Lung (tissue), 12 donors: Measurements from ENCODE around the gene CYB5D1. TPM values are rescaled to one million over a fixed set of nuclear protein-coding genes. Genes with fewer than 3 reads are reported as not detected.

Experiments used
- ATAC-seq: fragments of 200-7000 bp; cut with Tn5 transposase; one replicate; pipeline ENCODE4 v1.9.1; 2020; ENCODE audit warnings: moderate number of reproducible peaks; ENCODE audit not compliant: insufficient read depth, low FRiP score
- DNase-seq, 3 donors: peaks; one replicate each; pipeline ENCODE4 v3.0.0-alpha.2; 2013 to 2017
- H3K27ac ChIP-seq, 2 donors: one replicate each; pipeline ENCODE4 v1.5.1; 2013; ENCODE audit warnings: mild to moderate bottlenecking in 2 of 2, moderate library complexity in 2 of 2, control low read depth in 1 of 2, inconsistent platforms in 1 of 2, low read depth in 1 of 2, low read length in 1 of 2
- H3K27me3 ChIP-seq, 3 donors: one replicate each; pipeline ENCODE4 v1.5.1; 2013; ENCODE audit warnings: low read length in 2 of 3; ENCODE audit not compliant: control insufficient read depth in 3 of 3, insufficient read depth in 3 of 3
- H3K36me3 ChIP-seq, 4 donors: one replicate each; pipeline ENCODE4 v1.5.1; 2013; ENCODE audit warnings: low read length in 4 of 4, mild to moderate bottlenecking in 1 of 4, moderate library complexity in 1 of 4; ENCODE audit not compliant: control insufficient read depth in 4 of 4, insufficient read depth in 4 of 4
- H3K4me1 ChIP-seq, 5 donors: one replicate each; pipeline ENCODE4 v1.5.1; 2013; ENCODE audit warnings: low read length in 5 of 5, mild to moderate bottlenecking in 2 of 5, moderate library complexity in 1 of 5; ENCODE audit not compliant: control insufficient read depth in 5 of 5, insufficient read depth in 5 of 5
- H3K4me3 ChIP-seq: one replicate; pipeline ENCODE4 v1.5.1; 2013; ENCODE audit warnings: mild to moderate bottlenecking, control low read depth, moderate library complexity
- H3K9ac ChIP-seq, 2 donors: one replicate each; pipeline ENCODE4 v1.5.1; 2013; ENCODE audit warnings: low read length in 2 of 2, control low read depth in 1 of 2; ENCODE audit not compliant: insufficient read depth in 1 of 2
- H3K9me3 ChIP-seq, 4 donors: one replicate each; pipeline ENCODE4 v1.5.1; 2013; ENCODE audit warnings: low read length in 3 of 4, mild to moderate bottlenecking in 1 of 4, moderate library complexity in 1 of 4; ENCODE audit not compliant: control insufficient read depth in 4 of 4, insufficient read depth in 3 of 4
- CTCF ChIP-seq: IDR thresholded peaks from 2 replicates; pipeline ENCODE4 v1.5.1; 2012; ENCODE audit warnings: mild to moderate bottlenecking; ENCODE audit errors: control extremely low read depth, extremely low read depth
- WGBS, 2 donors: extraction: QIAGEN DNeasy Blood & Tissue Kit; methylation state at CpG; one replicate each; pipeline ENCODE4 v1.1.7; 2013; 5-methylcytosine and 5-hydroxymethylcytosine counted together
- polyA plus RNA-seq, 2 donors: library from polyadenylated mRNA; stranded (reverse); fragments of 200-250 nt; gene quantifications; one replicate each; pipeline ENCODE4 v1.2.1, GENCODE V29; 2013
- total RNA-seq, 2 donors: library from RNA; depleted of rRNA in 1 of 2; stranded (reverse); fragments of >200 nt in 1 of 2; gene quantifications; one replicate each; pipeline ENCODE4 v1.2.1, GENCODE V29; 2014 to 2021
- donor health status: control.
- donor health status: control.
- donor health status: Bipolar disorder and iron deficiency.
- donor health status: healthy.
- donor health status: DM: yes; HTN: yes; CAD: no.

CYB5D1 gene
- total and polyA plus RNA-seq, 4 donors: 5.5 to 21.6 (median 14.0) TPM

DNA sequence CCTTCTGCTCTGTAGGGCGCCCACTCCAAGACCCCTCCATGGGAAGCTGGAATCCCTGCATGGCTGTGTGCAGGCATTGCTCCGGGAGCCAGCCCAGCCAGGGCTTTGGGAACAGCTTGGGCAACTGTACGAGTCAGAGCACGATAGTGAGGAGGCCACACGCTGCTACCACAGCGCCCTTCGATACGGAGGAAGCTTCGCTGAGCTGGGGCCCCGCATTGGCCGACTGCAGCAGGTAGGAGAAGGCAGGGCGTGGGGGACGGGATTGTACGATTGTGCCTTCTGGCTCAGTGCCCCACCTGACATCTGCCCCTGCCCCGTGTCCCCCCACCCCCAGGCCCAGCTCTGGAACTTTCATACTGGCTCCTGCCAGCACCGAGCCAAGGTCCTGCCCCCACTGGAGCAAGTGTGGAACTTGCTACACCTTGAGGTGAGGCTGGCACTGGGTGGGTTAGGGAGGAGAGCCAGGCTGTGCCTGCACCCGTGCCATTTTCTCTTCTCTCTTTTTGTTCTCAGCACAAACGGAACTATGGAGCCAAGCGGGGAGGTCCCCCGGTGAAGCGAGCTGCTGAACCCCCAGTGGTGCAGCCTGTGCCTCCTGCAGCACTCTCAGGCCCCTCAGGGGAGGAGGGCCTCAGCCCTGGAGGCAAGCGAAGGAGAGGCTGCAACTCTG is 11.6 kb upstream of the CYB5D1 start:
- peaks cover 0 to 31% (median 4%) of the 10 kb centered on the region in 5 donors for H3K4me1 ChIP-seq
- no peak overlapping the region for H3K27ac ChIP-seq
- 88 to 90% methylated on average over 22 of the region's 22 CpGs for WGBS, 2 donors
- ATAC-seq (no peak), DNase-seq (no peak)
- no peaks in the 10 kb centered on the region for H3K27me3 ChIP-seq
- H3K36me3 ChIP-seq: peaks cover 8 to 53% (median 26%) of the 10 kb centered on the region in 4 donors
- no peaks in the 10 kb centered on the region for H3K9me3 ChIP-seq
- no peak for TF ChIP-seq CTCF
- H3K4me3 ChIP-seq: no peak overlapping the region
- H3K9ac ChIP-seq: no peak overlapping the region

- Histone ChIP-seq H3K27me3 (no peaks in the 10 kb centered on the region), H3K9me3 (no peaks in the 10 kb centered on the region), H3K9ac (no peak overlapping the region), H3K36me3 (peaks cover 8 to 56% (median 31%) of the 10 kb centered on the region in 4 donors), H3K4me1 (peaks cover 0 to 30% (median 4%) of the 10 kb centered on the region in 5 donors), H3K27ac (no peak overlapping the region), H3K4me3 (no peak overlapping the region)
- 90 to 95% methylated on average over 34 of the region's 34 CpGs for WGBS, 2 donors
- no peak for DNase-seq
- no peak for TF ChIP-seq CTCF
- no peak for ATAC-seq
Measured at GRCh38 chr17:7846765-7847661, 10.8 kb upstream of the CYB5D1 start.

DNA sequence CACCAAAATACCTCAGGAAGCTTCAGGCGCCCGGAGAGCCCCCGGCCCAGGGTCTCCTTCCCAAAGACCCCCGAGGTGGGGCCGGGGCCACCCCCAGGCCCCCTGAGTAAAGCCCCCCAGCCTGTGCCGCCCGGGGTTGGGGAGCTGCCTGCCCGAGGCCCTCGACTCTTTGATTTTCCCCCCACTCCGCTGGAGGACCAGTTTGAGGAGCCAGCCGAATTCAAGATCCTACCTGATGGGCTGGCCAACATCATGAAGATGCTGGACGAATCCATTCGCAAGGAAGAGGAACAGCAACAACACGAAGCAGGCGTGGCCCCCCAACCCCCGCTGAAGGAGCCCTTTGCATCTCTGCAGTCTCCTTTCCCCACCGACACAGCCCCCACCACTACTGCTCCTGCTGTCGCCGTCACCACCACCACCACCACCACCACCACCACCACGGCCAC is 9.6 kb upstream of the CYB5D1 start:
- peaks cover 0 to 20% (median 4%) of the 10 kb centered on the region in 5 donors for H3K4me1 ChIP-seq
- H3K27ac ChIP-seq: no peak overlapping the region
- peaks cover 8 to 66% (median 37%) of the 10 kb centered on the region in 4 donors for H3K36me3 ChIP-seq
- no peaks in the 10 kb centered on the region for H3K27me3 ChIP-seq
- H3K9me3 ChIP-seq: no peaks in the 10 kb centered on the region
- no peak for TF ChIP-seq CTCF
- DNase-seq: no peak
- no peak overlapping the region for H3K4me3 ChIP-seq
- no peak for ATAC-seq
- H3K9ac ChIP-seq: no peak overlapping the region
- WGBS, 2 donors: 88% methylated on average over 16 to 20 of the region's 20 CpGs
